Trophoblast cell (in vitro differentiated cells and primary cell): ENCODE measurements around the gene ZFAND2B.

Source experiments
- DNase-seq, 2 donors: peaks; one replicate each; pipeline ENCODE4 v3.0.0-alpha.2; 2016
- H2AFZ ChIP-seq: 2 replicates; pipeline ENCODE4 v1.6.1; 2013; ENCODE audit warnings: low read length, moderate library complexity, mild to moderate bottlenecking; ENCODE audit not compliant: insufficient read depth, poor library complexity
- H2AK5ac ChIP-seq: 2 replicates; pipeline ENCODE4 v1.6.1; 2013; ENCODE audit warnings: mild to moderate bottlenecking, low read length
- H2BK120ac ChIP-seq: 2 replicates; pipeline ENCODE4 v1.6.1; 2013; ENCODE audit warnings: low read length, mild to moderate bottlenecking, moderate library complexity; ENCODE audit not compliant: insufficient read depth, poor library complexity
- H2BK12ac ChIP-seq: 2 replicates; pipeline ENCODE4 v1.6.1; 2013; ENCODE audit warnings: mild to moderate bottlenecking, low read length, moderate library complexity
- H2BK5ac ChIP-seq: 2 replicates; pipeline ENCODE4 v1.6.1; 2013; ENCODE audit warnings: low read length, low read depth, moderate library complexity, mild to moderate bottlenecking; ENCODE audit not compliant: poor library complexity
- H3K14ac ChIP-seq: 2 replicates; pipeline ENCODE4 v1.6.1; 2013; ENCODE audit warnings: mild to moderate bottlenecking, low read length
- H3K18ac ChIP-seq: 2 replicates; pipeline ENCODE4 v1.6.1; 2013; ENCODE audit warnings: mild to moderate bottlenecking, low read length
- H3K23ac ChIP-seq: 2 replicates; pipeline ENCODE4 v1.6.1; 2013; ENCODE audit warnings: low read length
- H3K27ac ChIP-seq: 2 replicates; pipeline ENCODE4 v1.5.1; 2013; ENCODE audit warnings: low read depth, mild to moderate bottlenecking, inconsistent platforms, low read length, moderate library complexity
- H3K27me3 ChIP-seq: 2 replicates; pipeline ENCODE4 v1.6.1; 2013; ENCODE audit warnings: inconsistent platforms, mild to moderate bottlenecking, low read length, moderate library complexity; ENCODE audit not compliant: insufficient read depth
- H3K36me3 ChIP-seq, 2 experiments: 1 replicate in 1 of 2; 2 replicates in 1 of 2; pipeline ENCODE4 v1.6.1; 2013; ENCODE audit warnings: low read length in 2 of 2, mild to moderate bottlenecking in 2 of 2, moderate library complexity in 1 of 2; ENCODE audit not compliant: insufficient read depth in 2 of 2, control insufficient read depth in 1 of 2
- H3K4ac ChIP-seq: 2 replicates; pipeline ENCODE4 v1.6.1; 2013; ENCODE audit warnings: low read depth, mild to moderate bottlenecking, low read length, moderate library complexity
- H3K4me1 ChIP-seq, 2 experiments: 1 replicate in 1 of 2; 2 replicates in 1 of 2; pipeline ENCODE4 v1.6.1; 2013; ENCODE audit warnings: low read length in 2 of 2, mild to moderate bottlenecking in 2 of 2, moderate library complexity in 1 of 2; ENCODE audit not compliant: insufficient read depth in 2 of 2, control insufficient read depth in 1 of 2
- H3K4me2 ChIP-seq: 2 replicates; pipeline ENCODE4 v1.6.1; 2013; ENCODE audit warnings: inconsistent platforms, mild to moderate bottlenecking, low read length, moderate library complexity
- H3K4me3 ChIP-seq: 2 replicates; pipeline ENCODE4 v1.5.1; 2013; ENCODE audit warnings: mild to moderate bottlenecking, low read depth, low read length, inconsistent platforms
- H3K79me1 ChIP-seq: one replicate; pipeline ENCODE4 v1.6.1; 2013; ENCODE audit warnings: low read length
- H3K79me2 ChIP-seq: 2 replicates; pipeline ENCODE4 v1.6.1; 2013; ENCODE audit warnings: low read length, mild to moderate bottlenecking; ENCODE audit not compliant: control insufficient read depth, insufficient read depth, poor library complexity
- H3K9ac ChIP-seq: 2 replicates; pipeline ENCODE4 v1.6.1; 2013; ENCODE audit warnings: mild to moderate bottlenecking, low read length
- H3K9me3 ChIP-seq: 2 replicates; pipeline ENCODE4 v1.6.1; 2013; ENCODE audit warnings: low read depth, mild to moderate bottlenecking, control low read depth, inconsistent platforms, low read length; ENCODE audit not compliant: insufficient read depth
- H4K12ac ChIP-seq: 2 replicates; pipeline ENCODE4 v1.6.1; 2013; ENCODE audit warnings: low read depth, mild to moderate bottlenecking, low read length, moderate library complexity
- H4K8ac ChIP-seq: 2 replicates; pipeline ENCODE4 v1.6.1; 2013; ENCODE audit warnings: low read depth, mild to moderate bottlenecking, low read length, moderate library complexity
- H4K91ac ChIP-seq: one replicate; pipeline ENCODE4 v1.6.1; 2013; ENCODE audit warnings: low read depth, mild to moderate bottlenecking, low read length, moderate library complexity
- WGBS: extraction: QIAGEN DNeasy Blood & Tissue Kit; methylation state at CpG from one replicate; pipeline ENCODE4 v1.1.7; 2013; ENCODE audit warnings: missing lambda C conversion rate; ENCODE audit not compliant: insufficient read length, insufficient coverage; ENCODE audit errors: extremely low coverage; 5-methylcytosine and 5-hydroxymethylcytosine counted together

The ZFAND2B gene

DNA sequence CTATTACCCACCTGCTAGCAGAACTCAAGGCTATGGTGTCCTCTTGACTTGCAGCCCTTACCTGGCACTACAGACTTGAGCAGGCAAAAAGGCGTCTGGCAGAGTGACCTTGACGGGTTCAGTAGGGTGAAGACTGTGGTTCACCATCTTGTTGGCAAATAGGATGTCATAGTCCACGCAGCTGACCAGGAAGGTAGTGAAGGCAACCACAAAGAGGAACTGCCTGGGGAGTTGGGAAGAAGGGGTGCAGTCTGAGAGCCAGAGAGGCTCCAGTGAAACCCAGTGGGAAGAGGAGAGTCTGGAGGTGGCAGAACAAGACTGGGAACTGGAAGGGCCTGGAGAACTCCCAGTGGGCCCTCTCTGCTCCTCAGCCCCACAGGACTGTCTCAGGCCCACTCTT lies 18.8 kb downstream of the ZFAND2B start:
- peaks cover 11% of the 10 kb centered on the region for H3K79me2 ChIP-seq
- WGBS = no CpG with 5 or more reads among the region's 3 CpGs
- H3K18ac ChIP-seq = no peak overlapping the region
- H4K91ac ChIP-seq = no peak overlapping the region
- H3K23ac ChIP-seq = no peak overlapping the region
- no peak overlapping the region for H4K12ac ChIP-seq
- H3K79me1 ChIP-seq = peaks cover 9% of the 10 kb centered on the region
- H2AFZ ChIP-seq = no peak overlapping the region
- no peak overlapping the region for H3K9ac ChIP-seq
- no peak overlapping the region for H2BK5ac ChIP-seq
- peaks cover 53 to 56% of the 10 kb centered on the region in 2 experiments for H3K36me3 ChIP-seq
- H3K27me3 ChIP-seq = no peaks in the 10 kb centered on the region
- H2BK120ac ChIP-seq = no peak overlapping the region
- no peak overlapping the region for H3K4me2 ChIP-seq
- no peaks in the 10 kb centered on the region for H3K9me3 ChIP-seq
- H4K8ac ChIP-seq = no peak overlapping the region
- H3K27ac ChIP-seq = no peak overlapping the region
- H3K4me3 ChIP-seq = no peak overlapping the region
- H3K4ac ChIP-seq = no peak overlapping the region
- no peak overlapping the region for H2AK5ac ChIP-seq
- DNase-seq = no peak
- no peak overlapping the region for H3K14ac ChIP-seq
- no peak overlapping the region for H2BK12ac ChIP-seq
- peaks cover 5 to 12% of the 10 kb centered on the region in 2 experiments for H3K4me1 ChIP-seq

DNA sequence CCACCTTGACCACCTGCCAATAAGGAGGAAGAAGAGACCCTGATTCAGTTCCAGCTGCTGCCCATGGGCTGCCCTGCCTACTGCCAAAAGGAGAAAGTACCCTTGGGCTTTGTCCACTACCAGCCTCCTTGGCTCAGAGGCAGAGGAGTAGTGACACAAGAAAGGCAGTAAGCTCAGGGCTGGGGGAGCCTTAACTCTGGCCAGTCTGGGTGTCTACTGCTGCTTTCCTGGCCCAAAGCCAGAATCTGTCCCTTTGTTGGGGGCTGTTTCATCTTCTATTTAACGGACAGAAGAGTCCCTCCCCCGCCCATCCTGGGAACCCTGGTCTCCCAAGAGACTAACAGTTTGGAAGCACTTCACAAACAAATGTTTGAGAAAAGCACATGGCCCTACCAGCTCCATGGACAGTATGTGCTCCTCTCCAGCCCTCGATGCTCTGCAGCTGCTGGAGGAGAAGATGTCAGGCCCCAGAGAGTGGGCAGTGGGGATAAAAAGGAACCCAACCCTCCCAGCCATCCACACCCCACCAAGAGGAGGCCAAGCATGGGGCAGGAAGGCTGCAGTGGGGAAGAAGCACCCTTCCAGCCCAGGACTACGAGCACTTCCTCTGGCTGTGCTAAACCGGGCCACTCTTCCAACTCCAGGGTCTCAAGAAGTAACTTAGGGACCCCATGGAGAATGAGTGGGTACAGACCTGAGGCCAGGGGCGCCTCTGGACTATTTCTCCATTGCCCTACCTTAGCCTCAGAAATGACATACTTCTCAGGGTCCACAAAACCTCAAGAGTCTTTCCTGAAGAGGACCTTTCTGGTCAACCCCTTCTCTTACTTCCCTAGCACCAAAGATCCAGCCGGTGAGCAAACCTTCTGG lies 21.7 kb downstream of the ZFAND2B start:
- Histone ChIP-seq H3K23ac (no peak overlapping the region), H2BK120ac (peak overlapping the region; percentile 79), H3K4me2 (peak overlapping the region; percentile 82), H3K27ac (no peak overlapping the region), H2BK5ac (no peak overlapping the region), H4K91ac (peak overlapping the region; percentile 88), H3K79me2 (peaks cover 11% of the 10 kb centered on the region), H3K79me1 (peaks cover 9% of the 10 kb centered on the region), H2BK12ac (no peak overlapping the region), H2AK5ac (peak overlapping the region; percentile 65), H3K14ac (peak overlapping the region; percentile 88), H2AFZ (peak overlapping the region; percentile 19), H3K4ac (peak overlapping the region; percentile 95), H3K9ac (no peak overlapping the region), H3K4me1 (peaks cover 5 to 12% of the 10 kb centered on the region in 2 experiments), H4K12ac (peak overlapping the region; percentile 90), H3K27me3 (no peaks in the 10 kb centered on the region), H3K36me3 (peaks cover 38 to 42% of the 10 kb centered on the region in 2 experiments), H3K18ac (peak overlapping the region; percentile 90), H3K9me3 (no peaks in the 10 kb centered on the region), H4K8ac (peak overlapping the region; percentile 94), H3K4me3 (peak overlapping the region; percentile 83)
- no peak for DNase-seq
- no CpG with 5 or more reads among the region's 7 CpGs for WGBS

DNA sequence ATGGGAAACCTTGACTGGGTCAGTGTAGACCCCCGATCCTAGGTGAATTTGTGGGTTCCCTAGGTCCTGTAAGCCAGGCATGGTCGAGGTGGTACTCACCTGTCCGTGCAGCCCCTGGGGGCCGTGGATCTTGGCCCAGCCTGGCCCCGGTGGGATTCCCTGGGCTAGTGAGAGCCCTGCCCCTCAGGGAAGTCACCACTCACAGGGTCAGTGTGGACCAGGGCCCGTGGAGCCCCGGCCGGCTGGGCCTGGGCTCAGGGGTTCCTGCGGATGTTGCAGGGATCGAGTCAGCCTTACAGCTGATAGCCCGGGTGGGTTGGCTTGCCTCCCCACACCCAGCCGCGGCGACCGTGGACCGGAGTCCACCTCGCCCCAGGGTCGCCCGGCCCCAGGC lies 22.3 kb downstream of the ZFAND2B start:
- Histone ChIP-seq H3K14ac (peak overlapping the region; percentile 88), H4K8ac (peak overlapping the region; percentile 94), H3K4me3 (peak overlapping the region; percentile 83), H3K4ac (peak overlapping the region; percentile 95), H3K9me3 (peaks cover 2% of the 10 kb centered on the region), H3K27me3 (no peaks in the 10 kb centered on the region), H3K79me1 (peaks cover 9% of the 10 kb centered on the region), H3K27ac (peak overlapping the region; percentile 90), H3K4me2 (peak overlapping the region; percentile 82), H2AFZ (peak overlapping the region; percentile 19), H4K91ac (peak overlapping the region; percentile 88), H3K4me1 (peaks cover 5 to 12% of the 10 kb centered on the region in 2 experiments), H3K18ac (peak overlapping the region; percentile 90), H2BK12ac (peak overlapping the region; percentile 59), H3K23ac (no peak overlapping the region), H2BK120ac (peak overlapping the region; percentile 79), H2AK5ac (peak overlapping the region; percentile 65), H4K12ac (peak overlapping the region; percentile 90), H3K9ac (peak overlapping the region; percentile 89), H3K79me2 (peaks cover 11% of the 10 kb centered on the region), H3K36me3 (peaks cover 36 to 42% of the 10 kb centered on the region in 2 experiments), H2BK5ac (peak overlapping the region; percentile 79)
- no CpG with 5 or more reads among the region's 19 CpGs for WGBS
- no peak for DNase-seq

DNA sequence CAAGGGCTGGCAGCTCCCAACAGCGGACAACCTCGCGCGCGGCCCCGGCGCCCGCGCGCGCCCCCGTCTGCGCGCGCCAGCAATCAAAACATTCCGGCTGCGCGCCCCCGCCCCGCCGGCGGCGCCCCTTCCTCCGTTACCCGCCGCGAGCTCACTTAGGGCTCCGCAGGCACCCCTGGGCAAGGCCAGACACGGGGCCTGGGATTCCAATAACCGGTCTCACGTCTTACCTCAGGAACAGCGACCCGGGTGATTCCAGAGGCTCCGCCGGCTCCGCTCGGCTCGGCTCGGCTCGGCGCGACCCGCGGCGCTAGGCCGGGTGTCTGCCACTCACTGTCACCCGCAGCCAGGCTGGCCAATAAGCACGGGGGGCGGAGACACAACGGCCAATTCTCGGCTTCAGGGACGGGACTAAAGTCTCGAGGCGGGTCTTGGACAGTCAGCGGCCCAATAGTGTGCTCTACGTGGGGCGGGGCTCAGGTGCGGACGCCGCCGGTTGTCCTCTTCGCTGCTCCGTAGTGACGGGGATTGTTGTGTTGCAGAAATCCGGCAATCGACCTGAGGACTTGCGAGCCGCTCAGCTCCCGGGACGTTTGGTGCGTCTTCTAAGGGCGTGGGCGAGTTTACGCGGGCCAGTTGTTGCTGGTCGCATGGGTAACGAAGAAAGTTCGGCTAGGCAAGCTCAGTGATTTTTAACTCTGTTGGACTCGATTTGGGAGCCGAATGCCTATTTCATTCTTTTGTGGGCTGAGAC lies 22.9 kb downstream of the ZFAND2B start, which contains the start of the genes ANKZF1 and ATG9A:
TSS of gene ANKZF1 (plus strand) at position 502 of the 754 bp plus-strand sequence. CDS start 452 bp downstream, outside the sequence.
TSS of gene ATG9A (minus strand) at position 332 of the 754 bp plus-strand sequence. CDS start 1,612 bp downstream, outside the sequence.
- peaks cover 5 to 12% of the 10 kb centered on the region in 2 experiments for H3K4me1 ChIP-seq
- no peak within 1 kb of the TSS for H3K23ac ChIP-seq
- H4K8ac ChIP-seq = peak within 1 kb of the TSS; percentile 94
- peak within 1 kb of the TSS; percentile 95 for H3K4ac ChIP-seq
- H4K12ac ChIP-seq = peak within 1 kb of the TSS; percentile 90
- H3K4me2 ChIP-seq = peak within 1 kb of the TSS; percentile 82
- no peaks in the 10 kb centered on the region for H3K27me3 ChIP-seq
- H3K14ac ChIP-seq = peak within 1 kb of the TSS; percentile 88
- peak within 1 kb of the TSS; percentile 90 for H3K27ac ChIP-seq
- peak within 1 kb of the TSS; percentile 65 for H2AK5ac ChIP-seq
- H3K36me3 ChIP-seq = peaks cover 31 to 42% of the 10 kb centered on the region in 2 experiments
- peak within 1 kb of the TSS; percentile 83 for H3K4me3 ChIP-seq
- H3K79me2 ChIP-seq = peaks cover 11% of the 10 kb centered on the region
- H3K9ac ChIP-seq = peak within 1 kb of the TSS; percentile 89
- peak within 1 kb of the TSS; percentile 19 for H2AFZ ChIP-seq
- peak within 1 kb of the TSS; percentile 79 for H2BK5ac ChIP-seq
- H3K9me3 ChIP-seq = peaks cover 2% of the 10 kb centered on the region
- peak within 1 kb of the TSS; percentile 79 for H2BK120ac ChIP-seq
- H4K91ac ChIP-seq = peak within 1 kb of the TSS; percentile 88
- peak within 1 kb of the TSS; percentile 59 for H2BK12ac ChIP-seq
- DNase-seq = peak; percentile 100
- H3K18ac ChIP-seq = peak within 1 kb of the TSS; percentile 90
- H3K79me1 ChIP-seq = peaks cover 9% of the 10 kb centered on the region
- WGBS = no CpG with 5 or more reads among the region's 80 CpGs
